Calu3 (cell line): Measurements from ENCODE around the gene SCFD2. TPM values are rescaled to one million over a fixed set of nuclear protein-coding genes. Genes with fewer than 3 reads are reported as not detected.

Experiments used
- BruUV-seq: library from RNA; stranded (reverse); fragments of 400-500 nt; replicated peaks from 2 replicates; lab custom pipeline; 2021; lab: Mats Ljungman, UMichigan
- CTCF ChIA-PET: fragments of 300-600 bp; sonication (Branson Sonifier 250); formaldehyde crosslinking; loops from one replicate; lab custom pipeline; 2022; ENCODE audit warnings: antibody characterized with exemption; lab: Charles Lee
- DNase-seq: peaks from one replicate; pipeline ENCODE4 v3.0.0; 2022
- H3K27ac Mint-ChIP-seq: one replicate; pipeline ENCODE4 v1.8.0; 2022; ENCODE audit warnings: mixed read lengths; ENCODE audit not compliant: unreplicated experiment
- H3K27me3 Mint-ChIP-seq: one replicate; pipeline ENCODE4 v1.8.0; 2022; ENCODE audit warnings: mixed read lengths; ENCODE audit not compliant: unreplicated experiment
- H3K36me3 Mint-ChIP-seq: one replicate; pipeline ENCODE4 v1.8.0; 2022; ENCODE audit warnings: mild to moderate bottlenecking, moderate library complexity, mixed read lengths; ENCODE audit not compliant: insufficient read depth, unreplicated experiment
- H3K4me1 Mint-ChIP-seq: one replicate; pipeline ENCODE4 v1.8.0; 2022; ENCODE audit warnings: mild to moderate bottlenecking, low read depth, mixed read lengths; ENCODE audit not compliant: unreplicated experiment
- H3K4me3 Mint-ChIP-seq: one replicate; pipeline ENCODE4 v1.8.0; 2022; ENCODE audit warnings: mild to moderate bottlenecking, low read depth, moderate library complexity, mixed read lengths; ENCODE audit not compliant: unreplicated experiment
- H3K9me3 Mint-ChIP-seq: one replicate; pipeline ENCODE4 v1.8.0; 2022; ENCODE audit warnings: low read depth, mixed read lengths; ENCODE audit not compliant: unreplicated experiment
- CTCF ChIP-seq: fragments of 200-600 bp; IDR thresholded peaks from one replicate; pipeline ENCODE4 v1.8.0; 2022; ENCODE audit warnings: antibody characterized with exemption; ENCODE audit not compliant: unreplicated experiment
- intact Hi-C: fragments of 100-400 bp; cut with micrococcal nuclease; formaldehyde crosslinking; loops from one replicate; pipeline ENCODE4 v1.10.0; 2022; ENCODE audit not compliant: unreplicated experiment
- total RNA-seq: library from RNA; stranded (reverse); gene quantifications from 2 replicates; pipeline ENCODE4 v1.2.3, GENCODE V29; 2022

The SCFD2 gene
- total RNA-seq, 1 experiment from 2014 or later: 16.7 TPM

DNA sequence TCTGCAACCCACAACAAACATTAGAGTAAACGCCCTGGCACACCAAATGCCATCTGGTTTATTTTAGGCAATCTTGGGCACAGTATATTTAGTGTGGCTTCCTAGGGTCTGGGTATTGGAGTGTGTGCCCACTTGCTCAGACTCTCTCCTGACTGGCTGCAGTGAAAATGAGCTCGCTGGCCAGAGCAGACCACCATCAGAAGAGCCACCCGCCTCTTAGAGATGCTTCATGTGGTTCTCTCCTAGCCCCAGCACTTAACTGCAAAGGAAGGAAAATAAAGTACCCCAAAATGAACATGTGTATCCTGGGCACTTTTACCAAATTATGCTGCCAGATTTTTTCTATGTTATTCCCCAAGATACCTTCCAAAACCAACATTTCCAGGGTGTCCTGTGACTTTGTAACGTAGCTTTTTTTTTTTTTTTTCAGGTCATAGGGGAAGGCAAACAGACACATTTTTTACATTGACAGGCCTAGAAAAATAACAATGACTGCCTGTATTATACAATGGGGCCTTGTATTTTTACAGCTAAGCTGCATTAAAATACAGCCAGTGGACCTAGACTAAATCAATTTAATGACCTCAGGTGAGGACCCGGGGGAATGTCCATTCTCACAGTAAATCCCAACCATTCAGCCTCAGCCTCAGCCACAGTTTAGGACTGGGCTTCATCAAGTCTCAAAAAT lies 310.0 kb downstream of the SCFD2 start:
- Mint-ChIP-seq H3K27me3 (no peaks in the 10 kb centered on the region), H3K36me3 (no peaks in the 10 kb centered on the region), H3K9me3 (no peaks in the 10 kb centered on the region), H3K27ac (no peak overlapping the region), H3K4me3 (no peak overlapping the region), H3K4me1 (peaks cover 9% of the 10 kb centered on the region)
- CTCF ChIA-PET: no interaction called here
- no peak for DNase-seq
- intact Hi-C loops: no loop called here
- no TSS peak for BruUV-seq
- TF ChIP-seq CTCF: no peak

DNA sequence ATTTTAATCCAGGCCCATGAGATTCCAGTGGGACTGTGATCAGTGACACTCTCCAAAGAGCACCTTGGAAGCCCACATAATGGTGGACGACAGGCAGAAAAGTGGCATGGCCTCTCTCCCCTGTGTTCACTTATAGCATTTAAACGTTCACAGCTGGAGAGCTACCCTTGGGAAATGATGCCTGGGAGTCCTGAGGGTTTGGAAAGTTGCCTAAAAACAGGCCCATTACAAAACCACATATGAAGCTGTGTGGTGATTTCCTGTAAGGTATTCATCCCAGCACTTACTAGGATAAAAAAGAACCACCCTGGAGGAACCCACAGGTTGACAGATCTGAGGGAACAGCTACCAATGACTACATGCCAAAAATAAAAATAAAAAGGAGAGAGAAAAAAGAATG lies 310.6 kb downstream of the SCFD2 start:
- no peaks in the 10 kb centered on the region for H3K27me3 Mint-ChIP-seq
- H3K27ac Mint-ChIP-seq: no peak overlapping the region
- no peak for TF ChIP-seq CTCF
- H3K4me1 Mint-ChIP-seq: peaks cover 9% of the 10 kb centered on the region
- no peaks in the 10 kb centered on the region for H3K9me3 Mint-ChIP-seq
- no TSS peak for BruUV-seq
- H3K36me3 Mint-ChIP-seq: no peaks in the 10 kb centered on the region
- CTCF ChIA-PET: no interaction called here
- intact Hi-C loops: no loop called here
- H3K4me3 Mint-ChIP-seq: no peak overlapping the region
- DNase-seq: no peak

GRCh38 chr4:53050361-53050774 lies 315.5 kb downstream of the SCFD2 start:
- Mint-ChIP-seq H3K27ac (no peak overlapping the region), H3K36me3 (no peaks in the 10 kb centered on the region), H3K27me3 (no peaks in the 10 kb centered on the region), H3K9me3 (no peaks in the 10 kb centered on the region), H3K4me3 (no peak overlapping the region), H3K4me1 (peaks cover 4% of the 10 kb centered on the region)
- CTCF ChIA-PET: no interaction called here
- no TSS peak for BruUV-seq
- TF ChIP-seq CTCF: no peak
- intact Hi-C loops: no loop called here
- DNase-seq: no peak

DNA sequence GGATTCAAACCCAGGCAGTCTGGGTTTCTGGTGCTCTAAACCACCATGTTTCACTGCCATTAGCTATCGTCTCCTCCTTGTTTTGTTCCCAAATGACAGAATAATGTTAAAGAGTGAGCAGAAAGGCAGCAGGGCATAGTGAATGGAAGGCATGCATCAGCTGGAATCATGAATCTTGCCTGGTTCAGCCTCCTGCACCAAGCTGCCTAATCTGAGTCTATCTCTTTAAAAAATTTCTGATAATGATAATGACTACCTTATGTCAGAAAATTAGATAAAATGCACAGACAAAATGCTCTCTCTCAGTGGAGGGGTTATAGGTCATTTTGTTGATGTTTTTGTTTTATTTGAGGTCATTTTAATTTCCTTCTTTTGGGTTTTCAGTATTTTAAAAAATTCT lies 316.3 kb downstream of the SCFD2 start:
- no peaks in the 10 kb centered on the region for H3K36me3 Mint-ChIP-seq
- CTCF ChIA-PET: no interaction called here
- TF ChIP-seq CTCF: no peak

More for the DNA sequence above, 316.3 kb downstream of the SCFD2 start:
- intact Hi-C loops: no loop called here
- Mint-ChIP-seq H3K27me3 (no peaks in the 10 kb centered on the region), H3K4me1 (no peaks in the 10 kb centered on the region), H3K9me3 (no peaks in the 10 kb centered on the region), H3K4me3 (no peak overlapping the region), H3K27ac (no peak overlapping the region)
- BruUV-seq: no TSS peak
- no peak for DNase-seq
